Endodermal cell (in vitro differentiated cells): Measurements from ENCODE around the gene OR2C1. TPM values are rescaled to one million over a fixed set of nuclear protein-coding genes. Genes with fewer than 3 reads are reported as not detected.

ENCODE experiments used
- DNase-seq: peaks from one replicate; pipeline ENCODE4 v3.0.0-alpha.2; 2017
- H3K27ac ChIP-seq: 2 replicates; pipeline ENCODE4 v1.5.1; 2013; ENCODE audit warnings: mild to moderate bottlenecking, low read depth, low read length, moderate library complexity
- H3K27me3 ChIP-seq: 2 replicates; pipeline ENCODE4 v1.6.1; 2013; ENCODE audit warnings: mild to moderate bottlenecking, low read length, moderate library complexity; ENCODE audit not compliant: insufficient read depth, control insufficient read depth, poor library complexity, severe bottlenecking
- H3K36me3 ChIP-seq: 2 replicates; pipeline ENCODE4 v1.7.0; 2013; ENCODE audit warnings: mild to moderate bottlenecking, low read length, moderate library complexity; ENCODE audit not compliant: control insufficient read depth, insufficient read depth
- H3K4me1 ChIP-seq: one replicate; pipeline ENCODE4 v1.7.0; 2013; ENCODE audit warnings: low read length; ENCODE audit not compliant: control insufficient read depth, insufficient read depth
- H3K4me3 ChIP-seq: 2 replicates; pipeline ENCODE4 v1.5.1; 2013; ENCODE audit warnings: mild to moderate bottlenecking, low read length, moderate library complexity
- H3K9ac ChIP-seq: 2 replicates; pipeline ENCODE4 v1.6.1; 2013; ENCODE audit warnings: mild to moderate bottlenecking, low read length, moderate library complexity; ENCODE audit not compliant: poor library complexity, severe bottlenecking; ENCODE audit errors: extremely low read depth
- H3K9me3 ChIP-seq: 2 replicates; pipeline ENCODE4 v1.6.1; 2013; ENCODE audit warnings: mild to moderate bottlenecking, low read length, moderate library complexity; ENCODE audit not compliant: control insufficient read depth
- H3K27ac Mint-ChIP-seq: 2 replicates; pipeline ENCODE4 v1.8.0; 2020; ENCODE audit warnings: mixed read lengths
- H3K27me3 Mint-ChIP-seq: 2 replicates; pipeline ENCODE4 v1.8.0; 2021; ENCODE audit warnings: mild to moderate bottlenecking, mixed read lengths; ENCODE audit not compliant: insufficient read depth
- H3K36me3 Mint-ChIP-seq: 2 replicates; pipeline ENCODE4 v1.8.0; 2020; ENCODE audit warnings: low read depth, mixed read lengths
- H3K4me1 Mint-ChIP-seq: 2 replicates; pipeline ENCODE4 v1.8.0; 2020; ENCODE audit warnings: mixed read lengths
- H3K4me3 Mint-ChIP-seq: 2 replicates; pipeline ENCODE4 v1.8.0; 2020; ENCODE audit warnings: mild to moderate bottlenecking, moderate library complexity, mixed read lengths
- H3K9me3 Mint-ChIP-seq: 2 replicates; pipeline ENCODE4 v1.8.0; 2020; ENCODE audit warnings: mild to moderate bottlenecking, mixed read lengths
- CTCF ChIP-seq: fragments of 200-600 bp; sonication (generic); conservative IDR thresholded peaks from 2 replicates; pipeline ENCODE4 v1.5.0; 2021; ENCODE audit warnings: antibody characterized with exemption, mild to moderate bottlenecking
- WGBS, 2 experiments: methylation state at CpG; one replicate each; pipeline versions ENCODE4 v1.1.5 to v1.1.7; 2013; ENCODE audit warnings: missing lambda C conversion rate in 2 of 2, mixed read lengths in 1 of 2; ENCODE audit not compliant: insufficient coverage in 1 of 2, insufficient read length in 1 of 2; 5-methylcytosine and 5-hydroxymethylcytosine counted together
- total RNA-seq, 2 donors: library from RNA; stranded (reverse); fragmentation: NEBNext Ultra II Directional in 1 of 2; extraction: Animal tissue kit (Norgen Biotek cat#: 25700) in 1 of 2; gene quantifications; 2 replicates in 1 of 2; 3 replicates in 1 of 2; pipeline ENCODE4 v1.2.1, GENCODE V29; 2021

OR2C1 gene
- total RNA-seq, 2 donors from 2014 or later: not detected

- H3K27me3 Mint-ChIP-seq: peaks cover 35% of the 10 kb centered on the region
- DNase-seq: no peak
- peaks cover 11% of the 10 kb centered on the region for H3K27me3 ChIP-seq
- no peak overlapping the region for H3K27ac ChIP-seq
- no peaks in the 10 kb centered on the region for H3K36me3 Mint-ChIP-seq
- H3K4me3 Mint-ChIP-seq: no peak overlapping the region
- H3K4me1 Mint-ChIP-seq: no peaks in the 10 kb centered on the region
- no peaks in the 10 kb centered on the region for H3K9me3 ChIP-seq
- no peak overlapping the region for H3K9ac ChIP-seq
- H3K27ac Mint-ChIP-seq: no peak overlapping the region
- H3K4me1 ChIP-seq: no peaks in the 10 kb centered on the region
- no peaks in the 10 kb centered on the region for H3K36me3 ChIP-seq
- TF ChIP-seq CTCF: no peak
- H3K4me3 ChIP-seq: no peak overlapping the region
- peaks cover 30% of the 10 kb centered on the region for H3K9me3 Mint-ChIP-seq
- 90 to 94% methylated on average over 8 to 10 of the region's 10 CpGs for WGBS, 2 experiments
Observed at GRCh38 chr16:3356118-3356517, 429 bp downstream of the OR2C1 start.

GRCh38 chr16:3358871-3359270 lies 3.2 kb downstream of the OR2C1 start:
- Mint-ChIP-seq H3K4me3 (no peak overlapping the region), H3K27ac (no peak overlapping the region), H3K4me1 (no peaks in the 10 kb centered on the region), H3K27me3 (peaks cover 43% of the 10 kb centered on the region), H3K9me3 (peaks cover 16% of the 10 kb centered on the region), H3K36me3 (no peaks in the 10 kb centered on the region)
- no peak overlapping the region for H3K9ac ChIP-seq
- H3K27ac ChIP-seq: no peak overlapping the region
- 33% methylated on average over 1 of the region's 1 CpG; no CpG with 5 or more reads in 1 of the 2 experiments for WGBS, 2 experiments
- no peaks in the 10 kb centered on the region for H3K4me1 ChIP-seq
- DNase-seq: no peak
- no peak for TF ChIP-seq CTCF
- H3K4me3 ChIP-seq: no peak overlapping the region
- H3K36me3 ChIP-seq: no peaks in the 10 kb centered on the region
- no peaks in the 10 kb centered on the region for H3K9me3 ChIP-seq
- peaks cover 22% of the 10 kb centered on the region for H3K27me3 ChIP-seq

GRCh38 chr16:3362931-3363330 lies 7.2 kb downstream of the OR2C1 start:
- no peak for TF ChIP-seq CTCF
- H3K4me3 Mint-ChIP-seq: no peak overlapping the region
- H3K27me3 Mint-ChIP-seq: peaks cover 40% of the 10 kb centered on the region
- no peaks in the 10 kb centered on the region for H3K36me3 ChIP-seq
- no peaks in the 10 kb centered on the region for H3K9me3 ChIP-seq
- H3K4me1 Mint-ChIP-seq: no peaks in the 10 kb centered on the region
- peaks cover 19% of the 10 kb centered on the region for H3K9me3 Mint-ChIP-seq
- H3K4me1 ChIP-seq: no peaks in the 10 kb centered on the region
- peaks cover 22% of the 10 kb centered on the region for H3K27me3 ChIP-seq
- no peak overlapping the region for H3K9ac ChIP-seq
- no peak overlapping the region for H3K27ac Mint-ChIP-seq
- H3K27ac ChIP-seq: no peak overlapping the region
- H3K36me3 Mint-ChIP-seq: no peaks in the 10 kb centered on the region
- no peak overlapping the region for H3K4me3 ChIP-seq
- no peak for DNase-seq
